HG03135 (cell line): ENCODE results near the gene PIAS3.
"Not testable (repeated sequence)": the region's sequence is repeated elsewhere in the genome, so short reads cannot be mapped to it uniquely, and the experiment has no call there.

Source experiments
- ATAC-seq: cut with Tn5 transposase; IDR thresholded peaks from one replicate; pipeline ENCODE4 v1.9.1; 2021; ENCODE audit warnings: mild to moderate bottlenecking, moderate library complexity; ENCODE audit not compliant: unreplicated experiment

PIAS3 gene

DNA sequence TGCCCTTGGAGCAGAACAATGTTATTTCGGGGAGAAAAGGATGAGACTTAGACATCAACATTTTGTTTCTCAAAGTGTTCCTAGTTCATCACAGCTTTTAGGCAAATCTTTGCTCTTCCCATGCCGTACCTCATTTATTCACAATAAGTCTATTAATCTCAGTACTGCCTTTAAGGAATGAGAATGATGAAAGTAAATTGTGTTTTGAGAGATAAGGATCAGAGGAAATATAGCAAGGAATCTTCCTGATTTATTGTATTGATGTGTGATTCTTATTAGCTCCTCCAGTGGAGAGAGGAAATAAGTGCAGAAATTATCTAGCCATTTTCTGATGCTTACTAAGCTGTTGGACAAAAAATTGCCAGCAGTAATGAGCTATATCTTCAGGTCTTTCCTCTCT lies 32.9 kb downstream of the PIAS3 start:
- no peak for ATAC-seq

DNA sequence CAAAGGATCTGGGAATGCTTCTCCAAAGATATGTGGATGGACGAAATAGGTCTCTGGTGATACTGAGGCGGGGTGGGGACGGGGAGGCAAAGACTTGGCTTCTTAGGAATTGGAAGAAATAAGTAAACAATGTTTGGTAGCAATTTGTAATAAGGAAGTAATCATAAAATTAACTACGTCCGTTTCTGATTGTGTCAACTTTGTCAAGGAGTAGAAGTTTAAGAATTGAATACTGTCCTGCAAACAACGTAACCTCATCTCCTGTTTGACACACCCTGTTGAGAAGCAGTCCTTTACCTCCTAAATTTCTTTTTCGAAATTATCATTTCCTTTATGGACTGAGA lies 34.4 kb downstream of the PIAS3 start:
- ATAC-seq, result no peak

- peak; percentile 84 for ATAC-seq
Observed at GRCh38 chr1:145823565-145824498, 35.0 kb downstream of the PIAS3 start, which contains the start of the genes POLR3C and RNF115. Gene POLR3C (plus strand): TSS chr1:145824200. CDS start chr1:145825777, 1,577 bp downstream. Gene RNF115 (minus strand): TSS chr1:145824095. CDS start chr1:145823873, 222 bp downstream.

DNA sequence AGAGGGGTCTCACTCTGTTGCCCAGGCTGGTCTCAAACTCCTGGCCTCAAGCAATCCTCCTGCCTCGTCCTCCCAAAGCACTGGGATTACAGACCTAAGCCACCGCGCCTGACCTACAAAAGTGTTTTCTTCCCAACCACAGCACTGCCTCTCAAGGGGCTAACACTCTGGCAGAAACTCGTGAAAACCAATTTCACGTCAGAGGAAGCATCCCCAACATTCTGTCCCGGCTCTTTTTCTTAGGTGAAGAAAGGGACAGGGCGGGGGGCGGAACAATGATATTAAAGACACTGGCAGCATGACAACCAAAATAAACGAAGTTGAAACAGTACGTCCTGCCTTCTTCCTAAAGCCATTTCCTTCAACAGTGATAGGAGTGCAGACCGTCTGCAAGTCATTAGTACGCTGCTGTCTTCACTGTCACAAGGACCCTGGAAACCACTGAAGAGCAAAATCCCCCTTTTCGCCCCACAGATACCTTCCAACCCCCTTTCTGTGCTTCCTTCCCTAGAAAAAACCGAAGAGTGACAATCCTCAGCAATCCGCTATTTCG lies 36.0 kb downstream of the PIAS3 start:
- ATAC-seq, result not testable (repeated sequence)

GRCh38 chr1:145818095-145818494 lies 40.8 kb downstream of the PIAS3 start:
- not testable (repeated sequence) for ATAC-seq

DNA sequence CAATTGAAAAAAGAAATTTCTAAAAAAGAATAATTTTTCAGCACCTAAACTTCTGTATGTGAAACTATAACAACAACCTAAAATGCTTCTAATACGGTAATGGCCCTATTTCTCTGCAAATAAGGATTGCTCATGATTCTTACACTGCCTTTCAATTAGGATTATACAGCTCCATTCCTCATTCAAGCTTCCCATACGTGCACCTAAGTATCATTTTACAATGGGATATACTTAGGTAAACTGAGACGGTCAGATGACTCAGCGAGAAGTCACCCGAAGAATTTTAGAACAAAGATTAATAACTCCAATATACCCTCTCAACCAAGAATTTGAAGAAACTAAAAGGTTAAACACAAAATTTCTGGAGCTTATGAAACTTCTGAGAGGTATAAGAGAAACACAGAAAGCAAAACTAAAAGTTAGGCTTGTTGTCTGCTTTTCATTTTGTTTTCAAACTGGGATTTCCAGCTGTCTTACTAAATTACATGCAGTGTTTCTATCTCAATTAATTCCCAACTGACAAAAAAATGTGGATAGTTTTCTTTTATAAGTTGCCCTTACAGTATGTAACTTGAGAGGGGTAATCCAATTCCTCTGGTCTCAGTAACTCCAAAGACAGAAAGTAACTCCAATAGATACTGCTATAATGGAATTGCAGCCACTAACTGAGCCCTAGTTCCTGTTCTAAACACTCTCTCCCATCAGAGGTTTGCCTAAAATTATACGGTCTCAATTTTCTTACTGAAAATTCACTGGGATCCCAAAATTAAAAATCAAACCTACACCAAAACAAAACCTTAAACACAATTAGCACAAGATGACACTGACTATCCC lies 45.7 kb downstream of the PIAS3 start:
- ATAC-seq, result not testable (repeated sequence)

GRCh38 chr1:145806844-145807243 lies 52.0 kb downstream of the PIAS3 start:
- no peak for ATAC-seq

DNA sequence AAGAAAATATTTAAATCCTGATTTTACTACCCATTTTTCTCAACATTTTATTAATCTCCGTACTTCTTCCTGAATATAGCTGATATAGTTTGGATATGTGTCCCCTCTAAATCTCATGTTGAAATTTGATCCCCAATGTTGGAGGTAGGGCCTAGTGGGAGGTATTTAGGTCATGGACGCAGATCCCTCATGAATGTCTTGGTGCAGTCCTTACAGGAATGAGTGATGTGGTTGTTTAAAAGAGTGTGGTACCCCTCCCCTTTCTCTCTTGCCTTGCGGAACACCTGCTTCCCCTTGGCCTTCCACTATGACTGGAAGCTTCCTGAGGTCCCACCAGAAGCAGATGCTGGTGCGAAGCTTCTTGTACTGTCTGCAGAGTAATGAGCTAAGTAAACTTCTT lies 52.5 kb downstream of the PIAS3 start:
- no peak for ATAC-seq

GRCh38 chr1:145805057-145805456 lies 53.8 kb downstream of the PIAS3 start:
- ATAC-seq, result no peak

- no peak for ATAC-seq
Observed at GRCh38 chr1:145804235-145805045, 54.4 kb downstream of the PIAS3 start.

- no peak for ATAC-seq
Observed at GRCh38 chr1:145799806-145800205, 59.1 kb downstream of the PIAS3 start.
